Measurements from ENCODE around the gene CALCOCO1. TPM values are rescaled to one million over a fixed set of nuclear protein-coding genes. Genes with fewer than 3 reads are reported as not detected.

CALCOCO1 gene
- total RNA-seq, 6 donors from 2014 or later, result 147 to 605 (median 204) TPM

DNA sequence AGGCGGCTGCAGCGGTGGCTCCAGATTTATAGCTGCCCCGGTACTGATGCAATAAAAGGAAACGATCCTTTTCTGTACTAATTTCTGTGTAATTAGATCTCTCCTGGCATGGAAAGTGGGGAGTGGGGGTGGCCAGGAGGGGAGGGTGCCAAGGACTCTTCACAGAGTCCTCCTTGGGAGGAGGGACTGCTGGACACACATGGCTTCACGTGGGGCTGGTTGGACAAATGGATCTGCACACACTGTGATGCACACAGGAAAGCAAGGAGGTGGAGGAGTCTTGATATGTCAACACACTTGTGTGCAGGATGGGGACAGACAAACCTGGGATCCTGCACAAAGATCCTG lies 27.6 kb downstream of the CALCOCO1 start:
- no peaks in the 10 kb centered on the region for H3K36me3 ChIP-seq
- H3K4me3 ChIP-seq, result no peak overlapping the region
- ATAC-seq (ENCODE audit: low FRiP score in 2 of 2), result no peak
- no peak for TF ChIP-seq EP300 (IDR thresholded peaks at IDR 0.05)
- no peak for TF ChIP-seq POLR2A (IDR thresholded peaks at IDR 0.05)
- TF ChIP-seq POLR2AphosphoS5 (IDR thresholded peaks at IDR 0.05), result no peak
- TF ChIP-seq, protein P1, sequence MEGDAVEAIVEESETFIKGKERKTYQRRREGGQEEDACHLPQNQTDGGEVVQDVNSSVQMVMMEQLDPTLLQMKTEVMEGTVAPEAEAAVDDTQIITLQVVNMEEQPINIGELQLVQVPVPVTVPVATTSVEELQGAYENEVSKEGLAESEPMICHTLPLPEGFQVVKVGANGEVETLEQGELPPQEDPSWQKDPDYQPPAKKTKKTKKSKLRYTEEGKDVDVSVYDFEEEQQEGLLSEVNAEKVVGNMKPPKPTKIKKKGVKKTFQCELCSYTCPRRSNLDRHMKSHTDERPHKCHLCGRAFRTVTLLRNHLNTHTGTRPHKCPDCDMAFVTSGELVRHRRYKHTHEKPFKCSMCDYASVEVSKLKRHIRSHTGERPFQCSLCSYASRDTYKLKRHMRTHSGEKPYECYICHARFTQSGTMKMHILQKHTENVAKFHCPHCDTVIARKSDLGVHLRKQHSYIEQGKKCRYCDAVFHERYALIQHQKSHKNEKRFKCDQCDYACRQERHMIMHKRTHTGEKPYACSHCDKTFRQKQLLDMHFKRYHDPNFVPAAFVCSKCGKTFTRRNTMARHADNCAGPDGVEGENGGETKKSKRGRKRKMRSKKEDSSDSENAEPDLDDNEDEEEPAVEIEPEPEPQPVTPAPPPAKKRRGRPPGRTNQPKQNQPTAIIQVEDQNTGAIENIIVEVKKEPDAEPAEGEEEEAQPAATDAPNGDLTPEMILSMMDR (IDR thresholded peaks at IDR 0.05), result no peak
- H3K9me3 ChIP-seq, result no peaks in the 10 kb centered on the region
- H3K4me1 ChIP-seq, result peaks cover 19 to 26% (median 23%) of the 10 kb centered on the region in 4 donors
- DNase-seq, result no peak
- 47 to 52% methylated on average over 5 of the region's 5 CpGs for WGBS, 2 donors
- H3K27me3 ChIP-seq, result peaks cover 0 to 31% (median 14%) of the 10 kb centered on the region in 4 donors
- no peak overlapping the region for H3K27ac ChIP-seq

DNA sequence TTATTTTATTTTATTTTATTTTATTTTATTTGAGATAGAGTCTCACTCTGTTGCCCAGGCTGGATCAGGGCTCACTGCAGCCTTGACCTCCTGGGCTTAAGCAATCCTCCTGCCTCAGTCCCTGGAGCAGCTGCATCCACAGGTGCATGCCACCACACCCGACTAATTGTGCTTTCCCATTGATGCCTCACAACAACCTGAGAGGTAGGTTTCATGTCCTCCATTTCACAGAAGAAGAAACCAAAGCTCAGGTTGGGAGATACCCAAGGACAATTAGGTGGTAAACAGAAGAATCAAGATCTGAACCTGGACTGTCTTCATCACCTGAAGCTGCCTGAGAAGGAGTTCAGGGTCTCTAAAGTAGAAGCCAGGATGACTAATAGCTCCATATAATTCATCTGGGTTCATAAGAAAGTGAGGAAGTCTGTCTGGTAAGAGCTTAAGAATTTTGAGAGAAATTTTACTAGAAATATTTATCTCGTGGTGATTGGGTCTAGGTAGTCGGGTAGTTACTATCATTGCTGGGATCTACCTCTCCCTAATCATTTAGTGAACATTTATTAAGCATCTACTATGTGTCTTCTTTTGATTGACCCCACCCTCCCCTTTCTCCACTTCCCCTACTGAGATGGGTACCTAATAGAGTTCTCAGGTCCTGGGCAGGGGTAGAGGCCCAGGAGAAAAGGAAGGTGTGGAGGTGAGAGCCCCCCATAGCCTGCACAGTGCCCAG lies 28.1 kb downstream of the CALCOCO1 start:
- DNase-seq, result no peak
- peaks cover 0 to 33% (median 17%) of the 10 kb centered on the region in 4 donors for H3K27me3 ChIP-seq

GRCh38 chr12:53696655-53697331 lies 30.5 kb downstream of the CALCOCO1 start:
- peak overlapping the region; percentile 8 to 38 (median 26) for H3K4me3 ChIP-seq
- ATAC-seq (ENCODE audit: low FRiP score in 2 of 2), result no peak
- WGBS, 2 donors, result 16 to 25% methylated on average over 24 of the region's 24 CpGs

More for the DNA sequence above, 28.1 kb downstream of the CALCOCO1 start:
- Histone ChIP-seq H3K9me3 (no peaks in the 10 kb centered on the region), H3K4me1 (peaks cover 19 to 26% (median 23%) of the 10 kb centered on the region in 4 donors), H3K27ac (no peak overlapping the region), H3K4me3 (no peak overlapping the region), H3K36me3 (no peaks in the 10 kb centered on the region)
- TF ChIP-seq, protein P1 (IDR thresholded peaks at IDR 0.05), result no peak
- no peak for TF ChIP-seq POLR2AphosphoS5 (IDR thresholded peaks at IDR 0.05)
- TF ChIP-seq POLR2A (IDR thresholded peaks at IDR 0.05), result no peak
- no peak for TF ChIP-seq EP300 (IDR thresholded peaks at IDR 0.05)
- ATAC-seq (ENCODE audit: low FRiP score in 2 of 2), result no peak
- WGBS, 2 donors, result 73% methylated on average over 3 of the region's 3 CpGs

GRCh38 chr12:53696285-53696654 lies 31.0 kb downstream of the CALCOCO1 start:
- Histone ChIP-seq H3K9me3 (no peaks in the 10 kb centered on the region), H3K4me1 (peaks cover 19 to 26% (median 23%) of the 10 kb centered on the region in 4 donors), H3K27me3 (peaks cover 0 to 35% (median 19%) of the 10 kb centered on the region in 4 donors), H3K36me3 (no peaks in the 10 kb centered on the region), H3K4me3 (peak overlapping the region; percentile 8 to 38 (median 26)), H3K27ac (no peak overlapping the region)
- ATAC-seq (ENCODE audit: low FRiP score in 2 of 2) (peak; percentile 79 to 90), DNase-seq (peak in 1 of 2 donors; percentile 86)
- TF ChIP-seq, protein P1 (IDR thresholded peaks at IDR 0.05), result no peak
- TF ChIP-seq POLR2A (IDR thresholded peaks at IDR 0.05), result no peak
- no peak for TF ChIP-seq EP300 (IDR thresholded peaks at IDR 0.05)
- no peak for TF ChIP-seq POLR2AphosphoS5 (IDR thresholded peaks at IDR 0.05)
- 4 to 7% methylated on average over 11 of the region's 11 CpGs for WGBS, 2 donors

More at GRCh38 chr12:53696655-53697331, 30.5 kb downstream of the CALCOCO1 start:
- Histone ChIP-seq H3K36me3 (no peaks in the 10 kb centered on the region), H3K9me3 (no peaks in the 10 kb centered on the region), H3K27me3 (peaks cover 0 to 35% (median 19%) of the 10 kb centered on the region in 4 donors), H3K27ac (no peak overlapping the region), H3K4me1 (peaks cover 19 to 26% (median 23%) of the 10 kb centered on the region in 4 donors)
- DNase-seq, result peak in 1 of 2 donors; percentile 26
- no peak for TF ChIP-seq POLR2AphosphoS5 (IDR thresholded peaks at IDR 0.05)
